CD4-positive, alpha-beta T cell treated with Interleukin-15 for 4 hours (primary cell): ENCODE measurements around the gene PFKP.

ENCODE experiments used
- DNase-seq: peaks from one replicate; pipeline ENCODE4 v3.0.0-alpha.2; 2020; ENCODE audit warnings: low spot score

Gene PFKP

GRCh38 chr10:3136336-3136735 lies 69.0 kb downstream of the PFKP start:
- DNase-seq: no peak

GRCh38 chr10:3136763-3137611 lies 69.6 kb downstream of the PFKP start:
- DNase-seq: no peak

- DNase-seq: no peak
These were observed 70.8 kb downstream of the PFKP start for GRCh38 chr10:3137958-3138726.

GRCh38 chr10:3139216-3139910 lies 72.0 kb downstream of the PFKP start:
- no peak for DNase-seq

GRCh38 chr10:3140280-3140679 lies 72.9 kb downstream of the PFKP start:
- DNase-seq: no peak

- no peak for DNase-seq
These were observed 74.1 kb downstream of the PFKP start for GRCh38 chr10:3141351-3142005.

GRCh38 chr10:3142146-3142875 lies 75.0 kb downstream of the PFKP start:
- DNase-seq: no peak

- no peak for DNase-seq
These were observed 76.0 kb downstream of the PFKP start for GRCh38 chr10:3143366-3143765.

GRCh38 chr10:3143791-3144434 lies 76.6 kb downstream of the PFKP start:
- DNase-seq: no peak

- DNase-seq: no peak
These were observed 78.0 kb downstream of the PFKP start for GRCh38 chr10:3145366-3145765.

- DNase-seq: no peak
These were observed 78.9 kb downstream of the PFKP start for GRCh38 chr10:3146289-3146688.

- no peak for DNase-seq
These were observed 79.9 kb downstream of the PFKP start for GRCh38 chr10:3147117-3147820.

GRCh38 chr10:3148041-3148440 lies 80.7 kb downstream of the PFKP start:
- no peak for DNase-seq

- no peak for DNase-seq
These were observed 81.6 kb downstream of the PFKP start for GRCh38 chr10:3148994-3149393.

GRCh38 chr10:3149918-3150317 lies 82.6 kb downstream of the PFKP start:
- DNase-seq: no peak

- no peak for DNase-seq
These were observed 83.0 kb downstream of the PFKP start for GRCh38 chr10:3150366-3150765.

- no peak for DNase-seq
These were observed 83.6 kb downstream of the PFKP start for GRCh38 chr10:3150961-3151360.

GRCh38 chr10:3151889-3152565 lies 84.7 kb downstream of the PFKP start:
- no peak for DNase-seq

GRCh38 chr10:3152566-3152935 lies 85.2 kb downstream of the PFKP start:
- no peak for DNase-seq

GRCh38 chr10:3154666-3155065 lies 87.3 kb downstream of the PFKP start:
- DNase-seq: no peak
